ENCODE measurements around the gene NRXN3.

GRCh38 chr14:79076428-79076827 lies 906.3 kb downstream of the NRXN3 start:
- TF ChIP-seq CTCF (conservative IDR thresholded peaks at IDR 0.05; ENCODE audit: low read length) = no peak
- no peak for TF ChIP-seq EZH2phosphoT487 (IDR thresholded peaks at IDR 0.05; ENCODE audit: borderline replicate concordance, low read depth, low read length)
